MM.1S (cell line): ENCODE data around the gene DNAJB9.

Source experiments
- DNase-seq: peaks from one replicate; pipeline ENCODE4 v3.0.0-alpha.2; 2015
- H2AFZ ChIP-seq: fragments of 300-600 bp; sonication (generic); 2 replicates; pipeline ENCODE4 v1.6.0; 2016; ENCODE audit warnings: antibody characterized with exemption, low read length
- H3F3A ChIP-seq: fragments of 300-600 bp; sonication (generic); 2 replicates; pipeline ENCODE4 v1.6.1; 2016; ENCODE audit warnings: mild to moderate bottlenecking, antibody characterized with exemption, low read length, moderate library complexity, mixed read lengths; ENCODE audit not compliant: insufficient read depth
- H3K27ac ChIP-seq: fragments of 300-600 bp; sonication (generic); 2 replicates; pipeline ENCODE4 v1.5.1; 2016; ENCODE audit warnings: mild to moderate bottlenecking, low read length
- H3K27me3 ChIP-seq: fragments of 300-600 bp; sonication (generic); replicated peaks from 2 replicates; pipeline ENCODE4 v1.6.0; 2016; ENCODE audit warnings: low read length; ENCODE audit not compliant: insufficient read depth
- H3K36me3 ChIP-seq: fragments of 300-600 bp; sonication (generic); replicated peaks from 2 replicates; pipeline ENCODE4 v1.6.1; 2016; ENCODE audit warnings: mild to moderate bottlenecking, low read length, mixed read lengths; ENCODE audit not compliant: insufficient read depth
- H3K4me1 ChIP-seq: fragments of 300-600 bp; sonication (generic); 2 replicates; pipeline ENCODE4 v1.6.1; 2016; ENCODE audit warnings: low read length, mixed read lengths
- H3K4me2 ChIP-seq: fragments of 300-600 bp; sonication (generic); 2 replicates; pipeline ENCODE4 v1.6.0; 2016; ENCODE audit warnings: low read depth, low read length
- H3K4me3 ChIP-seq: fragments of 300-600 bp; sonication (generic); 2 replicates; pipeline ENCODE4 v1.5.1; 2016; ENCODE audit warnings: low read length, mixed read lengths
- H3K79me2 ChIP-seq: fragments of 300-600 bp; sonication (generic); 2 replicates; pipeline ENCODE4 v1.6.1; 2016; ENCODE audit warnings: mixed run types, low read length, mixed read lengths
- H3K9ac ChIP-seq: fragments of 300-600 bp; sonication (generic); 2 replicates; pipeline ENCODE4 v1.6.1; 2016; ENCODE audit warnings: low read length, mixed read lengths
- H3K9me2 ChIP-seq: fragments of 300-600 bp; sonication (generic); replicated peaks from 2 replicates; pipeline ENCODE4 v1.6.1; 2016; ENCODE audit warnings: mild to moderate bottlenecking, low read length, mixed read lengths; ENCODE audit not compliant: insufficient read depth
- H3K9me3 ChIP-seq: fragments of 300-600 bp; sonication (generic); replicated peaks from 2 replicates; pipeline ENCODE4 v1.6.1; 2016; ENCODE audit warnings: mild to moderate bottlenecking, low read length, mixed read lengths; ENCODE audit not compliant: insufficient read depth
- H4K20me1 ChIP-seq: fragments of 300-600 bp; sonication (generic); 2 replicates; pipeline ENCODE4 v1.6.1; 2016; ENCODE audit warnings: mild to moderate bottlenecking, low read length, moderate library complexity, mixed read lengths; ENCODE audit not compliant: insufficient read depth
- EZH2 ChIP-seq: fragments of 300-600 bp; sonication (generic); optimal IDR thresholded peaks from 2 replicates; pipeline ENCODE3; 2017; ENCODE audit warnings: low read depth, mild to moderate bottlenecking, antibody characterized with exemption, low read length, mixed read lengths
- EZH2phosphoT487 ChIP-seq: fragments of 300-600 bp; sonication (generic); IDR thresholded peaks from 2 replicates; pipeline ENCODE4 v1.6.1; 2018; ENCODE audit warnings: antibody characterized with exemption, low read length
- TF ChIP-seq, protein P1 (sequence below): fragments of 300-600 bp; sonication (generic); IDR thresholded peaks from 2 replicates; pipeline ENCODE4 v1.5.1; 2016; ENCODE audit warnings: antibody characterized with exemption, low read length, mixed read lengths

The DNAJB9 gene

DNA sequence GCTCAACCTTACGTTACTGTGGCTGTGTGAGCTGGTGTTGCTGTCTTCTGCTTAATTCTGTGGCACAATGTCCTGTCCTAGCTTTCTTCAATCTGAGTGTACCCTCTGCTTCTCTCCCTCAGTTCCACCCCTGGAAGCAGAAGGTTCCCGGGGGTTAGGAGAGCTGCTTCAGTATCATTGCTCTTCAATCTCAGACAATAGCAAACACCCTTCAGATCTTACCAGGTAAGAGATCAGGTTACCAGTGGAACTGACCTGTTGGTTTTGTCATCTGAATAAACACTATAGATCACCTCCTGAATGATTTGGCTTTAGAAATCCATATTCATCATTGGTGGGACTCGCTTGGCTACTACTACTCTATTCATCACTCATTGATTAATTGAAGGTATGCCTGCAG, 48.4 kb downstream of the DNAJB9 start:
- no peaks in the 10 kb centered on the region for H3K79me2 ChIP-seq
- H3K9ac ChIP-seq, result no peak overlapping the region
- H3K9me3 ChIP-seq, result no peaks in the 10 kb centered on the region
- H3K4me3 ChIP-seq, result no peak overlapping the region
- H3K27ac ChIP-seq, result no peak overlapping the region
- no peaks in the 10 kb centered on the region for H3K4me1 ChIP-seq
- TF ChIP-seq, protein P1, sequence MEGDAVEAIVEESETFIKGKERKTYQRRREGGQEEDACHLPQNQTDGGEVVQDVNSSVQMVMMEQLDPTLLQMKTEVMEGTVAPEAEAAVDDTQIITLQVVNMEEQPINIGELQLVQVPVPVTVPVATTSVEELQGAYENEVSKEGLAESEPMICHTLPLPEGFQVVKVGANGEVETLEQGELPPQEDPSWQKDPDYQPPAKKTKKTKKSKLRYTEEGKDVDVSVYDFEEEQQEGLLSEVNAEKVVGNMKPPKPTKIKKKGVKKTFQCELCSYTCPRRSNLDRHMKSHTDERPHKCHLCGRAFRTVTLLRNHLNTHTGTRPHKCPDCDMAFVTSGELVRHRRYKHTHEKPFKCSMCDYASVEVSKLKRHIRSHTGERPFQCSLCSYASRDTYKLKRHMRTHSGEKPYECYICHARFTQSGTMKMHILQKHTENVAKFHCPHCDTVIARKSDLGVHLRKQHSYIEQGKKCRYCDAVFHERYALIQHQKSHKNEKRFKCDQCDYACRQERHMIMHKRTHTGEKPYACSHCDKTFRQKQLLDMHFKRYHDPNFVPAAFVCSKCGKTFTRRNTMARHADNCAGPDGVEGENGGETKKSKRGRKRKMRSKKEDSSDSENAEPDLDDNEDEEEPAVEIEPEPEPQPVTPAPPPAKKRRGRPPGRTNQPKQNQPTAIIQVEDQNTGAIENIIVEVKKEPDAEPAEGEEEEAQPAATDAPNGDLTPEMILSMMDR, result no peak
- no peak for TF ChIP-seq EZH2
- no peak for TF ChIP-seq EZH2phosphoT487
- no peaks in the 10 kb centered on the region for H4K20me1 ChIP-seq
- H3K27me3 ChIP-seq, result no peaks in the 10 kb centered on the region
- H3K4me2 ChIP-seq, result no peak overlapping the region
- H3F3A ChIP-seq, result no peaks in the 10 kb centered on the region
- no peaks in the 10 kb centered on the region for H3K36me3 ChIP-seq
- no peak overlapping the region for H2AFZ ChIP-seq
- DNase-seq, result no peak
- H3K9me2 ChIP-seq, result no peaks in the 10 kb centered on the region

- TF ChIP-seq EZH2phosphoT487, result no peak
- TF ChIP-seq, protein P1, result no peak
- no peak for TF ChIP-seq EZH2
- Histone ChIP-seq H3F3A (no peaks in the 10 kb centered on the region), H3K36me3 (no peaks in the 10 kb centered on the region), H3K4me1 (no peaks in the 10 kb centered on the region), H3K9ac (no peak overlapping the region), H3K27ac (no peak overlapping the region), H3K4me2 (no peak overlapping the region), H2AFZ (no peak overlapping the region), H4K20me1 (no peaks in the 10 kb centered on the region), H3K9me3 (no peaks in the 10 kb centered on the region), H3K4me3 (no peak overlapping the region), H3K79me2 (no peaks in the 10 kb centered on the region), H3K27me3 (no peaks in the 10 kb centered on the region), H3K9me2 (no peaks in the 10 kb centered on the region)
- DNase-seq, result no peak
These were observed 53.5 kb downstream of the DNAJB9 start for GRCh38 chr7:108623220-108623619.
